K562 (cell line): ENCODE data around the gene ARHGEF18. TPM values are rescaled to one million over a fixed set of nuclear protein-coding genes. Genes with fewer than 3 reads are reported as not detected.

Experiments
- ARID4B ChIP-seq: sonication (generic); formaldehyde crosslinking; IDR thresholded peaks from 2 replicates; pipeline ENCODE4 v1.8.0; 2022; ENCODE audit warnings: mild to moderate bottlenecking, missing genetic modification reagents
- CHAMP1 ChIP-seq: fragments of 450-650 bp; IDR thresholded peaks from 2 replicates; pipeline ENCODE4 v1.6.1; 2016; ENCODE audit warnings: mild to moderate bottlenecking
- polyA plus RNA-seq, 8 experiments: library from polyadenylated mRNA; depleted of rRNA in 4 of 8; stranded (reverse) in 5 of 8; unstranded in 3 of 8; fragments of >200 nt; fragmentation: Nextera tagmentation in 2 of 8; fragmentation: Illumina TruSeq in 1 of 8; extraction: Ambion mirVana in 2 of 8; extraction: Trizol in 1 of 8; gene quantifications; 2 replicates each; pipeline versions ENCODE4 v1.2.1 to v1.2.3, GENCODE V29; 2011 to 2014; ENCODE audit warnings: inconsistent platforms in 1 of 8, missing spikeins in 1 of 8
- total RNA-seq, 7 experiments: library from RNA; depleted of rRNA in 6 of 7; stranded (reverse); fragments of >200 nt in 6 of 7; fragmentation: Illumina TruSeq in 2 of 7; extraction: Trizol in 2 of 7; gene quantifications; 2 replicates each; pipeline versions ENCODE4 v1.2.1 to v1.2.3, GENCODE V29; 2011 to 2021; ENCODE audit warnings: low replicate concordance in 1 of 7

ARHGEF18 gene
- total and polyA plus RNA-seq, 9 of the 15 experiments (the other 6 are each of a cell fraction or from before 2014, with no cell fraction given) = 0.04 to 16.5 (median 4.5) TPM

- TF ChIP-seq ARID4B (CRISPR knock-in tag) (no peak), CHAMP1 (no peak)
Observed at GRCh38 chr19:7355871-7356270, 7.1 kb downstream of the ARHGEF18 start (continued).
